ENCODE measurements around the gene CADPS2.

The CADPS2 gene

GRCh38 chr7:122453432-122453831 is 432.8 kb downstream of the CADPS2 start:
- Histone ChIP-seq H3K27me3 (ENCODE audit: insufficient read depth, poor library complexity, severe bottlenecking) (no peaks in the 10 kb centered on the region), H3K4me3 (replicated peaks; ENCODE audit: insufficient read depth, low read length) (no peak overlapping the region), H3K27ac (replicated peaks) (no peak overlapping the region)
- DNase-seq (ENCODE audit: low read depth in 1 of 2, low spot score in 1 of 2), result no peak
- TF ChIP-seq POLR2AphosphoS5 (IDR thresholded peaks at IDR 0.05; ENCODE audit: low read depth) (no peak), SPI1 (IDR thresholded peaks at IDR 0.05; ENCODE audit: borderline replicate concordance, low read depth) (no peak), GABPA (IDR thresholded peaks at IDR 0.05; ENCODE audit: low read depth) (no peak), CTCF (IDR thresholded peaks at IDR 0.05; ENCODE audit: insufficient read depth, low read length) (no peak), REST (IDR thresholded peaks at IDR 0.05; ENCODE audit: insufficient replicate concordance, low read depth) (no peak)

- no peak overlapping the region for H3K4me3 ChIP-seq (replicated peaks; ENCODE audit: insufficient read depth, low read length)
- H3K27me3 ChIP-seq (ENCODE audit: insufficient read depth, poor library complexity, severe bottlenecking), result no peaks in the 10 kb centered on the region
- no peak for DNase-seq (ENCODE audit: low read depth in 1 of 2, low spot score in 1 of 2)
- H3K27ac ChIP-seq (replicated peaks), result no peak overlapping the region
- TF ChIP-seq POLR2AphosphoS5 (IDR thresholded peaks at IDR 0.05; ENCODE audit: low read depth), result no peak
These were observed 437.2 kb downstream of the CADPS2 start for GRCh38 chr7:122448893-122449589.

GRCh38 chr7:122442929-122443328 is 443.3 kb downstream of the CADPS2 start:
- no peaks in the 10 kb centered on the region for H3K27me3 ChIP-seq (ENCODE audit: insufficient read depth, poor library complexity, severe bottlenecking)
- no peak for DNase-seq (ENCODE audit: low read depth in 1 of 2, low spot score in 1 of 2)
- H3K4me3 ChIP-seq (replicated peaks; ENCODE audit: insufficient read depth, low read length), result no peak overlapping the region
- H3K27ac ChIP-seq (replicated peaks), result no peak overlapping the region
- TF ChIP-seq GABPA (IDR thresholded peaks at IDR 0.05; ENCODE audit: low read depth) (no peak), CTCF (IDR thresholded peaks at IDR 0.05; ENCODE audit: insufficient read depth, low read length) (no peak), REST (IDR thresholded peaks at IDR 0.05; ENCODE audit: insufficient replicate concordance, low read depth) (no peak), POLR2AphosphoS5 (IDR thresholded peaks at IDR 0.05; ENCODE audit: low read depth) (no peak), SPI1 (IDR thresholded peaks at IDR 0.05; ENCODE audit: borderline replicate concordance, low read depth) (no peak)

GRCh38 chr7:122438492-122438891 is 447.8 kb downstream of the CADPS2 start:
- TF ChIP-seq GABPA (IDR thresholded peaks at IDR 0.05; ENCODE audit: low read depth), result no peak
- no peak for TF ChIP-seq REST (IDR thresholded peaks at IDR 0.05; ENCODE audit: insufficient replicate concordance, low read depth)
- no peak for TF ChIP-seq CTCF (IDR thresholded peaks at IDR 0.05; ENCODE audit: insufficient read depth, low read length)
- TF ChIP-seq POLR2AphosphoS5 (IDR thresholded peaks at IDR 0.05; ENCODE audit: low read depth), result no peak
- no peak for TF ChIP-seq SPI1 (IDR thresholded peaks at IDR 0.05; ENCODE audit: borderline replicate concordance, low read depth)
- no peak for DNase-seq (ENCODE audit: low read depth in 1 of 2, low spot score in 1 of 2)
- Histone ChIP-seq H3K27me3 (ENCODE audit: insufficient read depth, poor library complexity, severe bottlenecking) (no peaks in the 10 kb centered on the region), H3K27ac (replicated peaks) (no peak overlapping the region), H3K4me3 (replicated peaks; ENCODE audit: insufficient read depth, low read length) (no peak overlapping the region)

Data from HL-60 (cell line).